Ectodermal cell (in vitro differentiated cells): ENCODE measurements around the gene SLCO4A1.
A peak's percentile ranks its signal among the peaks of the same experiment; 100 is the strongest.

Source experiments
- H3K27ac ChIP-seq: 2 replicates; pipeline ENCODE4 v1.7.0; 2013; ENCODE audit warnings: mild to moderate bottlenecking, low read depth, low read length; ENCODE audit not compliant: insufficient read depth, poor library complexity, severe bottlenecking
- H3K27me3 ChIP-seq: 2 replicates; pipeline ENCODE4 v1.7.0; 2013; ENCODE audit warnings: mild to moderate bottlenecking, low read length; ENCODE audit not compliant: insufficient read depth, control insufficient read depth, poor library complexity, severe bottlenecking
- H3K36me3 ChIP-seq: one replicate; pipeline ENCODE4 v1.7.0; 2013; ENCODE audit warnings: low read length; ENCODE audit not compliant: control insufficient read depth, insufficient read depth
- H3K4me1 ChIP-seq: one replicate; pipeline ENCODE4 v1.7.0; 2013; ENCODE audit warnings: low read length; ENCODE audit not compliant: control insufficient read depth, insufficient read depth
- H3K4me3 ChIP-seq: 2 replicates; pipeline ENCODE4 v1.7.0; 2013; ENCODE audit warnings: low read depth, low read length, control low read depth; ENCODE audit not compliant: insufficient read depth
- H3K9me3 ChIP-seq: 2 replicates; pipeline ENCODE4 v1.7.0; 2013; ENCODE audit warnings: mild to moderate bottlenecking, low read length, moderate library complexity; ENCODE audit not compliant: control insufficient read depth
- WGBS, 2 experiments: methylation state at CpG; one replicate each; pipeline ENCODE4 v1.1.7; 2013; ENCODE audit warnings: missing lambda C conversion rate in 2 of 2; 5-methylcytosine and 5-hydroxymethylcytosine counted together

SLCO4A1 gene

DNA sequence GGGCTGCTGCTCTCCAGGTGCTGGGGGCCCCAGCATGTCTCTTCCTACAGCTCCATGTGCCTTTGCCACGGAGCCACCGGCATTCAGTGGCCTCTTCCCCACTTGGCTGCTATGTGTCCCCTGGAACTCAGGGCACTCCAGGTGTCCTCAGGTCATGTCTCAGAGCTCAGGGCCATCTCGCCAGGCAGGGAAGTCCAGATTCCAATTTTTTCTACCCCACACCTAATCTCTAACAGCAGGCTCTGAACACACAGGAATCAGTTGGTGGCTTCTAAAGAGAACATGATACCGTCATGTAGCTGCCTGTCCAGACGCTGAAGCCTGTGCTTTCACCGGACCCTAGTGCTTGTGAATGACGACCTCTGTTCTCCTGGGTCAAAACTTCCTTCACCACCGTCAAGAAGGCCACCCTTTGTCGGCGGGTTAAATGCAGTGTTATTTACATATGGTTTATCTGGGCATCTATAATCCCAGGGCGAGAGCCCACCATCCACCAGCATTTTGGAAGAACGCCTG is 4.2 kb upstream of the SLCO4A1 start:
- H3K27me3 ChIP-seq, result peaks cover 46% of the 10 kb centered on the region
- WGBS, 2 experiments, result 85% methylated on average over 12 of the region's 12 CpGs
- H3K4me3 ChIP-seq, result no peak overlapping the region
- no peaks in the 10 kb centered on the region for H3K9me3 ChIP-seq
- H3K36me3 ChIP-seq, result no peaks in the 10 kb centered on the region
- H3K4me1 ChIP-seq, result peaks cover 27% of the 10 kb centered on the region
- H3K27ac ChIP-seq, result no peak overlapping the region

DNA sequence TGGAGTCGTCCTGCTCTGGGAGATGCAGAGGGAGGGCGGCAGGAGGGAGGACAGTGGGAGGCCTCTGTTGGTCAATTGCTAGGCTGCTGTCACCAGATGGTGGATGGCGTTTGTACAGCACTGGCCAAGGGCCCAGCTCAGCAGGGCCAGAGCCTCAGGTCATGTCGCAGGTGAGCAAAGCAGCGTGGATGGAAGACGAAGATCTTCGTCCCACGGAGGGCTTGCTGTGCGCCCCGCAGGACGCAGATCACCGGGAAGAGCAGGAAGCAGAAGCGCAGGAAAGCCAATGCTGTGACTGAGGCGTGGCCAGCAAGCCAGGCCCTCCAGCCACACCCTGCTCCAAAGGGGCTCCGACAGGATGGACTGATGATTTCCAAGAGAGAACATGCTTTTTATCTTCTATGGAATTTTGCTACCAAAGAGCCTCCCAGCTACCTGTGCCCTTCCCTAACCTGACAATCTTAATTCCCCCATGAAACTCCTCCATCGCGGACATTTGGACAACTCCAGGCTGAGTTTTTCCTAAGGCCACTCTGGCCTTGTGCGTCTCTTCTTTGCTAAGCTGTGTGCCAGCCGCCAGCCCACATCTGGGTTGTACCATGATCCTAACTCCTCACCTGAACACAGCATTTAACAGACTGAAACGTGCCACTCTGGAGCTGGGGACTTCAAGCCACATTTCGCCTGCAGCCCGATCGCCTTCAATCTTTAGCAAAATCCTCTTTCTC is 3.5 kb upstream of the SLCO4A1 start:
- H3K27me3 ChIP-seq, result peaks cover 53% of the 10 kb centered on the region
- 80 to 81% methylated on average over 23 of the region's 23 CpGs for WGBS, 2 experiments

DNA sequence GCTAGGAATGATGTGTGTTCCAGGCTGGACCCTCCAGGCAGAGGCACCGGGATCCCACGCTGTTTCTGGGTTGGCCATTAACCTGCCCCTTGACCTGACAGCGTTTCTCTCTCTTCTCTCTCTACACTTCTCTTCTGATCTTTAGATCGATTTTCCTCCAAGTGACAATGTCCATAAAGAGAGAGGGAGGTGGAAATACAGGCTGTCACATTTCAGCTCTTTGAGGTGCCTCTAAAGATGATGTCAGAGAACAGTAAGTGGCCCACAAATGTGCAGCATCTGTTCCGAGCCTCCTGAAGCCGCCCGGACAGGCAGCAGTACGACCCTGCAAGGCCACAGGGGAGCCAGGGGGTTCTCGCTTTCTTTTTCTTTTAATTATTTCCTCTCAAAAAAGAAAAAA is 2.5 kb upstream of the SLCO4A1 start:
- Histone ChIP-seq H3K27me3 (peaks cover 62% of the 10 kb centered on the region), H3K36me3 (no peaks in the 10 kb centered on the region)

More for the DNA sequence above, 3.5 kb upstream of the SLCO4A1 start:
- Histone ChIP-seq H3K4me3 (no peak overlapping the region), H3K9me3 (no peaks in the 10 kb centered on the region), H3K36me3 (no peaks in the 10 kb centered on the region), H3K4me1 (peaks cover 31% of the 10 kb centered on the region), H3K27ac (no peak overlapping the region)

DNA sequence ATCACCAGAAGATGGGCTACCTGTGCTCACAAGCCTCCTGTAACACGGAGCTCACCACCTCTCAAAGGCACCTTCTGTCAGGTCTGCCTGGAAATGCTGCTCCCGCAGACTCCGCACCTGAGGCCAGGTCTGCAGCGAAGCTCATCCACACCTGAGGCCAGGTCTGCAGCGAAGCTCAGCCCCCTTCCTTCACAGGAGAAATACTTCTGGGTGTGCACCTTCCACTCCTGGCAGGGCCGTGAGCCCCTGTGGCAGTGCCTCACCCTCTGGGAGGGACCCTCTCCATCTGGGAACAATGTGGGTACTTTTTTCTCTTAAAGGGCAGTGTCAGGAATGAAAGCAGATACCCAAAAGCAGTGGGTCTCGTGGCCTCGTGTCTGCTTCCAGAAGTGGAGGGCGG is 1.4 kb upstream of the SLCO4A1 start:
- no peaks in the 10 kb centered on the region for H3K9me3 ChIP-seq
- H3K27me3 ChIP-seq, result peaks cover 71% of the 10 kb centered on the region
- H3K27ac ChIP-seq, result no peak overlapping the region
- no peak overlapping the region for H3K4me3 ChIP-seq
- H3K4me1 ChIP-seq, result peaks cover 16% of the 10 kb centered on the region
- H3K36me3 ChIP-seq, result no peaks in the 10 kb centered on the region
- 91 to 93% methylated on average over 9 of the region's 9 CpGs for WGBS, 2 experiments

More for the DNA sequence above, 2.5 kb upstream of the SLCO4A1 start:
- WGBS, 2 experiments, result 87 to 93% methylated on average over 9 of the region's 9 CpGs
- no peak overlapping the region for H3K27ac ChIP-seq
- H3K4me1 ChIP-seq, result peaks cover 27% of the 10 kb centered on the region
- H3K9me3 ChIP-seq, result no peaks in the 10 kb centered on the region
- no peak overlapping the region for H3K4me3 ChIP-seq

DNA sequence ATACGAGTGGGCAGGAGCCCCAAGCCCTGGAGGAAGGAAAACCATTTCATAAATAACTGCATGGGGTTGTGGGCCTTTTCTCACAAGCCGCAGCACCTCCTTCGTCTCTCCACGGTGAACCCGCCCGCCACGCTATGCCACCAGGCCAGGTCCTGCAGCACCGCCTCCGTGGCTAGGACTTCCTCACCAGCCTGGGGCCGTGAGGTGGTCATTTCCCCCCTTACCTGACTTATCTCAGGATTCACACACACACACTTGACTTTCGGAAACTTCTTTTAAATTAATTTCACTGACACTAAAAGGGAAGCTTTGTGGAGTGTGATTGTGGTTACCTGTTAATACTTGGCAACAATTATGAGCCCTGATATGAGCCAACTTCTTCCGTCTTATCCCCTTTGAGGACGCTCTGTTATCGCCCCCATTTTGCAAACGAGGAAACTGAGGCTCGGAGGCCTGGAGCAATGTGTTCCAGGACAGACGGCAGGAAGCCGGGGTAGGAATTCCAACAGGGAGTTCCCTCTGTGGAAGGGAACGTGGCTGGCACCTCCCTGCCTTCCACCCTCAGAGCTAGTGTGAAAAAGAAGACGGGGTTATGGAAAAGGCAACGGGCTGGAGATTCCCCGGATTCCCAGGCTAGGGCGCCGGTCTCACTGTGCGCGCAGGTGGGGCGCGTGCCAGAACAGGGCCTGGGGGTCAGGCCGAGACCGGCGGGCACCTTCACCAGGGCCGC is 817 bp upstream of the SLCO4A1 start:
- peak overlapping the region; percentile 51 for H3K4me3 ChIP-seq
- H3K36me3 ChIP-seq, result no peaks in the 10 kb centered on the region
- H3K27me3 ChIP-seq, result peaks cover 71% of the 10 kb centered on the region
- H3K27ac ChIP-seq, result no peak overlapping the region
- H3K9me3 ChIP-seq, result no peaks in the 10 kb centered on the region
- H3K4me1 ChIP-seq, result peaks cover 10% of the 10 kb centered on the region
- 50% methylated on average over 31 to 32 of the region's 32 CpGs for WGBS, 2 experiments

DNA sequence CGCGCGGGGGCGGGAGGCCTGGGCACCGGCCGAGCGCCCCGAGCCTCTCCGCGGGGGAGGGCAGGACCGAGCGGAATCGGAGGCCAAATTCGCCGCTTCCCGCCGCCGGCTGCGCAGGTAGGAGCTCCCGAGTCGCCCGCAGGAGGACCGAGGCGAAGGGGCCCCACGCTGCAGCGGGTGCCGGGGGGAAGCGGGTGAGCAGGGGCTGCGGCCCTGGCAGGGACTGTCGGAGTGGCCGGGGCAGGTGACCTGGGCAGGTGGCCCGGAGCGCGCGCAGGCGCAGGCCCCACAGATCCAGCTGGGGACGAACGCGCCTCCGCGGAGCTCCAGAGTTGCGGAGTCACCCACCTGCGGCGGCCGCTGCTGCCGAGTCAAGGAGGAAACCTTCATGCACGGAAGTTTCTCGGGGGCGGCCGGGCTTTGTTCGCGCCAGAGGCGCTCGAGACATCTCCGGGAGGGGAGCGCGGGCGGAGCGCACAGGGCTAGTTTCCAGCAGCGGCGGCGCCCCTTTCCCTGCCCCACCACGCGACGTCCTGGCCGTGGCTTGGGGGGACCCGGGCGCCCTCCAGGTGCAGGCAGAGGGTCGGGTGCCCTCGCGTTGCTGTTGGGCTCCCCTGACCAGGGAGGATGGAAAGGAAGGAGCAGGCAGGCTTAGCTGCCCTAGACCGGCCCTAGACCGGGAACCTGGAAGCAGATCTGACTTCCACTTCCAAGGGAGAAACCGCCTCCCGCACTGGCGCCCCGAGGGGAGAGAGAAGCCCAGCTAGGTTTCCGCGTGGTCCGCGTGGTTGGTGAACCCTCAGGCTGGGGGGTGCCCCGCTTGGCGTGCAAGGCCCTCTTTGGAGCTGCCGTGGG is 590 bp downstream of the SLCO4A1 start:
- H3K36me3 ChIP-seq, result no peaks in the 10 kb centered on the region
- H3K9me3 ChIP-seq, result no peaks in the 10 kb centered on the region
- H3K27me3 ChIP-seq, result peaks cover 71% of the 10 kb centered on the region
- H3K4me3 ChIP-seq, result peak overlapping the region; percentile 51
- H3K4me1 ChIP-seq, result peaks cover 13% of the 10 kb centered on the region
- 2 to 3% methylated on average over 84 of the region's 84 CpGs for WGBS, 2 experiments
- H3K27ac ChIP-seq, result no peak overlapping the region

GRCh38 chr20:62643521-62644043 is 1.3 kb downstream of the SLCO4A1 start:
- H3K36me3 ChIP-seq, result no peaks in the 10 kb centered on the region
- no peak overlapping the region for H3K27ac ChIP-seq
- 45 to 47% methylated on average over 14 of the region's 14 CpGs for WGBS, 2 experiments
- no peaks in the 10 kb centered on the region for H3K9me3 ChIP-seq
- peaks cover 16% of the 10 kb centered on the region for H3K4me1 ChIP-seq
- H3K4me3 ChIP-seq, result no peak overlapping the region
- H3K27me3 ChIP-seq, result peaks cover 70% of the 10 kb centered on the region

GRCh38 chr20:62644044-62644795 is 1.9 kb downstream of the SLCO4A1 start:
- H3K4me1 ChIP-seq, result peaks cover 16% of the 10 kb centered on the region
- no peak overlapping the region for H3K27ac ChIP-seq
- WGBS, 2 experiments, result 92% methylated on average over 23 of the region's 23 CpGs
- no peaks in the 10 kb centered on the region for H3K36me3 ChIP-seq
- no peaks in the 10 kb centered on the region for H3K9me3 ChIP-seq
- peaks cover 64% of the 10 kb centered on the region for H3K27me3 ChIP-seq
- no peak overlapping the region for H3K4me3 ChIP-seq

DNA sequence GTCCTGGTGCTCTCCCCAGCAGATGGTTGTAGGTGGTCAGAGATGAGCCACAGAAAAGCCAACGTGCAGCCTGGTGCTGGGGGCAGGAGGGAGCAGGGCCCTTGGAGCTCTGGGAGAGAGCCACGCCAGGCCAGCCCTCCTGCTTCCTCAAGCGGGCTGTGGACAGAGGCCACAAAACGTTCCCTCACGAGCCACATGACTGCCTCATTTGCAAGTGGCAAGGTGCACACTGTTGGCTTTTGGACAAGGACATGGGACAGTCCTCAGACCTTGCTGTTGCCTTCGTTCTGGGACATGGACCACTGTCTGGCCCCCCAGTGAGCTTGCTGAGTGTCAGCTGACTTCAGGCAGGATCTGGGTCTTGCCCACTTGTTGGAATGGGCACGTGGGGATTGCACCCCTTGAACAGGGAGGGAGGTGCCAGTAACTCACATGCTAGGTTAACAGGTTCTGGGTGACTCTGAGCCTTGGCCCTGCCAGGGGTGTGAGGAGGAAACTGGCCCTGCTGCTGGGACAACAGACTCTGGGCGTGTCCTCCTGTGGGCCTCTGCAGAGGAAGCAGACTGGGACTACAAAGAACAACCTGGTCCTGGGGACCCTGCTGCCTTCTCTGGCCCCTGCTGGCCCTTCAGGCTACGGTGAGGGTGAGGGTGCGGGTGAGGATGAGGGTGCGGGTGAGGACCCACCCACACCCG is 2.6 kb downstream of the SLCO4A1 start:
- no peak overlapping the region for H3K4me3 ChIP-seq
- peaks cover 56% of the 10 kb centered on the region for H3K27me3 ChIP-seq
- no peaks in the 10 kb centered on the region for H3K36me3 ChIP-seq
- H3K27ac ChIP-seq, result no peak overlapping the region
- no peaks in the 10 kb centered on the region for H3K9me3 ChIP-seq
- 89 to 91% methylated on average over 12 of the region's 12 CpGs for WGBS, 2 experiments
- peaks cover 16% of the 10 kb centered on the region for H3K4me1 ChIP-seq
